Measurements from ENCODE around the gene HPN. TPM values are rescaled to one million over a fixed set of nuclear protein-coding genes. Genes with fewer than 3 reads are reported as not detected.

Gene HPN
- polyA plus RNA-seq, 1 experiment: not detected

DNA sequence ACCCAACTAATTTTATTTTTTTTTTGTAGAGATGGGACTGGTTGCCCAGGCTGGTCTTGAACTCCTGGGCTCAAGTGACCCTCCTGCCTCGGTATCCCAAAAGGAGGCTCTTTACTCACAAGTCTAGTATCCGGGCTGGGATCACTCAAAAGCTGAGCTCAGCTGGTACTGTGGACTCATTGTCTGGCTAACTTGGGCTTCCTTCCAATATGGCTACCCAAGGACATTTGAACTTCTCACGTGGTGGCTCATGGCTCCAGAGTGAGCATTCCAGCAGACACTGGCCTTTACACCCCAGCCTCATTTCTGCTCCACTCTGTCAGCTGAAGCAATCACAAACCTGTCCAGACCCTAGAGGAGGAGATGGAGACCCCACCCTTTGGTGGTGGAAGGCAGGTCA lies 28.9 kb downstream of the HPN start:
- ChIA-PET POLR2A (interaction anchor here (0.6 kb wide), 1 partner anchor 512 kb away, joined by 3 read pairs; no protein-coding TSS in a partner anchor), CTCF (interaction anchor here (1.2 to 3.0 kb wide), 6 partner anchors 20 to 71 kb away, joined by 3 to 19 read pairs (median 7); partner anchors contain the start of gene LGI4)
- TF ChIP-seq, protein P1, sequence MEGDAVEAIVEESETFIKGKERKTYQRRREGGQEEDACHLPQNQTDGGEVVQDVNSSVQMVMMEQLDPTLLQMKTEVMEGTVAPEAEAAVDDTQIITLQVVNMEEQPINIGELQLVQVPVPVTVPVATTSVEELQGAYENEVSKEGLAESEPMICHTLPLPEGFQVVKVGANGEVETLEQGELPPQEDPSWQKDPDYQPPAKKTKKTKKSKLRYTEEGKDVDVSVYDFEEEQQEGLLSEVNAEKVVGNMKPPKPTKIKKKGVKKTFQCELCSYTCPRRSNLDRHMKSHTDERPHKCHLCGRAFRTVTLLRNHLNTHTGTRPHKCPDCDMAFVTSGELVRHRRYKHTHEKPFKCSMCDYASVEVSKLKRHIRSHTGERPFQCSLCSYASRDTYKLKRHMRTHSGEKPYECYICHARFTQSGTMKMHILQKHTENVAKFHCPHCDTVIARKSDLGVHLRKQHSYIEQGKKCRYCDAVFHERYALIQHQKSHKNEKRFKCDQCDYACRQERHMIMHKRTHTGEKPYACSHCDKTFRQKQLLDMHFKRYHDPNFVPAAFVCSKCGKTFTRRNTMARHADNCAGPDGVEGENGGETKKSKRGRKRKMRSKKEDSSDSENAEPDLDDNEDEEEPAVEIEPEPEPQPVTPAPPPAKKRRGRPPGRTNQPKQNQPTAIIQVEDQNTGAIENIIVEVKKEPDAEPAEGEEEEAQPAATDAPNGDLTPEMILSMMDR (IDR thresholded peaks at IDR 0.05; ENCODE audit: low read depth, low read length): no peak
- no peak overlapping the region for H3K4me3 ChIP-seq (ENCODE audit: low read depth, low read length)
- no peak for DNase-seq (ENCODE audit: low read depth, low spot score)
- H3K9me3 ChIP-seq (ENCODE audit: control insufficient read depth, insufficient read depth, low read length): peaks cover 6% of the 10 kb centered on the region; the same call in 1 of the 2 replicates
- no peak overlapping the region for H3K27ac ChIP-seq (ENCODE audit: low read depth, low read length)
- peaks cover 13% of the 10 kb centered on the region for H3K27me3 ChIP-seq (ENCODE audit: control insufficient read depth, insufficient read depth, low read length)

DNA sequence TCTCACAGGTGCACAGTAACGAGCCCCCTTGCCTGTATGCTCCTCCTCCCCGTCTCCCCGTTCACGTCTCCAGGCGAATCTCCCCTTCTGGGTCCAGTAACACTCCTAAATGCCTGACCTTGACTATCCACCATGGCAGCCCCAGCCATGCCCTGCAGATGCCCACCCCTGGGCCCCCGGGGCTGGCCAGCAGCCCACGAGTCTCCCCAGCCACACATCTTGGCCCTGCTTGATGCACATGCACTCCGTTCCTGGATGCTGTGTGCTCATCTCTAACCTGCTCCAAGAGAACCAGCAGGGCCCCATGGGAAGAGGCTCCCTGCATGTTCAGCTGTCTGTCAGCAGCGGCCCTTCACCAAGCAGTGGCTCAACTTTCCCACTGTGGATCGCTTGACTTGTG lies 32.0 kb downstream of the HPN start:
- POLR2A ChIA-PET: no interaction called here
- Histone ChIP-seq H3K27me3 (ENCODE audit: control insufficient read depth, insufficient read depth, low read length) (peaks cover 14% of the 10 kb centered on the region), H3K27ac (ENCODE audit: low read depth, low read length) (no peak overlapping the region), H3K4me3 (ENCODE audit: low read depth, low read length) (no peak overlapping the region), H3K9me3 (ENCODE audit: control insufficient read depth, insufficient read depth, low read length) (peaks cover 6% of the 10 kb centered on the region; the same call in 1 of the 2 replicates)
- DNase-seq (ENCODE audit: low read depth, low spot score): no peak
- CTCF ChIA-PET: no interaction called here
- TF ChIP-seq, protein P1 (IDR thresholded peaks at IDR 0.05; ENCODE audit: low read depth, low read length): no peak

DNA sequence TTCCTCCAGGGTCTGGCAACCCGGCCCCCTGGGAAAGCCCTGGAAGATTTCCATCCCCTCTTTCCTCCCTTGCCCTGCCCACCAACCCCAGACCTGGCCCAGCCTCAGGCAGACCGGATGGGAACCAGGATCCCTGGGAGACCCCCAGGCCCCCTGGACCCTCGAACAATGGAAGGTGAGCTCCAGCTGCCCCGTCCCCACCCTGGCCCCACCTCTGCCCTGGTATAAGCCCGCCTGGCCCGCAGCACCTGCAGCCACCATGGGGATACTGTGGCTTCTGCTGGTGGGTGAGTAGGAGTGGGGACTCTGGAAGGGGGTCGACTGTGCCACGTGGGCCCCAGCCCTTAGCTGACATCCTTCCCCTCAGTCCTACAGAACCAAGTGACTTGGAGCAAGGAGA lies 32.4 kb downstream of the HPN start:
- ChIA-PET CTCF (no interaction called here), POLR2A (no interaction called here)
- peaks cover 14% of the 10 kb centered on the region for H3K27me3 ChIP-seq (ENCODE audit: control insufficient read depth, insufficient read depth, low read length)
- H3K9me3 ChIP-seq (ENCODE audit: control insufficient read depth, insufficient read depth, low read length): peaks cover 6% of the 10 kb centered on the region; the same call in 1 of the 2 replicates
- no peak for DNase-seq (ENCODE audit: low read depth, low spot score)
- TF ChIP-seq, protein P1 (IDR thresholded peaks at IDR 0.05; ENCODE audit: low read depth, low read length): no peak
- H3K27ac ChIP-seq (ENCODE audit: low read depth, low read length): no peak overlapping the region
- no peak overlapping the region for H3K4me3 ChIP-seq (ENCODE audit: low read depth, low read length)

DNA sequence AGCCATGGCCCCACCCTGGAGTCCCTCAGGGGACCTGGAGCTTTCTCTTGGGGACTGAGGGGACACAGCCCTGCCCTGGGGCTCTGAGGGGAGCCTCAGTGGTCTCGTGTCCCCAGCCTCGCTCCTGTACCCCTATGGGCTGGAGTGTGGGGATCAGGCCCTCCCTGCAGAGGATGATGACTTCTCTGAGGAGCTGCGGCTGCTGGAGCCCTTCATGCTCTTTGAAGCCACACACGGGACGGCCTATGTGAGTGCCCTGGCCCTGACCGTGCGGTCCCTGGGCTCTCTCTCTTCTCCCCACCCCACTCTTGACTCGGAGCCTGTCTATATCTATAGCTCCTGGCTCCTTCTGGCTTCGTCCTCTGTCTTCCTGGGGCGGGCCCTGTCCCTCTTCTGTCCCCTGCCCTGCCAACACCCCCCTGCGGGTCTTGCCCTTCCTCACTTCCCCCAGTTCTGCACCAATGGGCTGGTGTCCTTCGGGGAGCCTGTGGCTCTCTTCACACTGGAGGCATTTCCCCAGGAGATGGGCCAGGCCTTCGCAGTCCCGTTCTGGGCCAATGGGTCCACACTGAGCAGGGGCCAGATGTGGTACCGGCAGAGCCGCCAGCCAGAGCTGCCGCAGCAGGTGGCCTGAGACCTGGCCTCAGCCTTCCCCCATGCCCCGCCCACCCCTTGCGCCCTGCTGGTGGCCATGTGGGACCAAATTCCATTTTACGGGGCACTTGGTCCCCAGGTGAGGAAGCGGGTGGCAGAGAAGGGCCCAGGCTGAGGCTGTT lies 33.1 kb downstream of the HPN start:
- TF ChIP-seq, protein P1 (IDR thresholded peaks at IDR 0.05; ENCODE audit: low read depth, low read length): no peak
- Histone ChIP-seq H3K27ac (ENCODE audit: low read depth, low read length) (no peak overlapping the region), H3K4me3 (ENCODE audit: low read depth, low read length) (no peak overlapping the region), H3K9me3 (ENCODE audit: control insufficient read depth, insufficient read depth, low read length) (peaks cover 6% of the 10 kb centered on the region; the same call in 1 of the 2 replicates), H3K27me3 (ENCODE audit: control insufficient read depth, insufficient read depth, low read length) (peaks cover 11% of the 10 kb centered on the region)
- DNase-seq (ENCODE audit: low read depth, low spot score): no peak
- ChIA-PET POLR2A (no interaction called here), CTCF (no interaction called here)
